ENCODE measurements around the gene PIK3C2G.

The PIK3C2G gene

DNA sequence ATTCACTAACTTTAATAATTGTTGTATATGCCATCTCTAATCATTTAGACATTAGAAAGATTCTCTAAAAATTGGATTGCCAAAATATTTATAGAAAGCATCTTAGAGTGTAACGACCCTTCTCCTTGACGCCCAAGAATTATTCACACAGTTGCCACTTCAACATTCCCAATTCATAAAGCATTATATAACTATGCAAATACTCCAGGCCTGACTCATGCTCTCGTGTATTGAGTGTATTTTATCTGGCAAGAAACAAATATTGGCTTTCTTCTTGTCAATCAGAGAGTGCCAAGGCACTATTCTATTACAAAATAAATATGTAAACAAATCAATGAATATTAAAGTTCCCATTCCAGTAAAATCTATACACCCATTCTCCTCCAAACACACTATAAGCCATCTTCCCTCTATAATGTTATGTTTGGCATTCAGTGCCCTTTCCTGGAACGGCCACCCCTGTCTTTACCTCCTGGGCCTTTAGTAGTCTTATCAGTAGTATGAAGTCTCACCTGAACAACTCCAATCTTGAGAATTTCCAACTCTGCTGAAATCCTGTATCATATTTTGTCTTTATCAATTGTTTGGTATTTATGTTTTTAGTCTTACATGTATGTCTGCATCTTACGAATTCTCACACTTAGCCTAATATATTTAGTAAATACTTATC, 182.6 kb downstream of the PIK3C2G start:
- Histone ChIP-seq H3K36me3 (no peaks in the 10 kb centered on the region), H3K27ac (no peak overlapping the region), H3K4me3 (ENCODE audit: low read depth in 1 of 2, low read length in 1 of 2) (no peak overlapping the region), H3K9me3 (no peaks in the 10 kb centered on the region), H3K27me3 (no peaks in the 10 kb centered on the region), H3K4me1 (ENCODE audit: control insufficient read depth in 1 of 2, insufficient read depth in 1 of 2, low read depth in 1 of 2, low read length in 1 of 2) (no peaks in the 10 kb centered on the region)
- TF ChIP-seq, protein P1, sequence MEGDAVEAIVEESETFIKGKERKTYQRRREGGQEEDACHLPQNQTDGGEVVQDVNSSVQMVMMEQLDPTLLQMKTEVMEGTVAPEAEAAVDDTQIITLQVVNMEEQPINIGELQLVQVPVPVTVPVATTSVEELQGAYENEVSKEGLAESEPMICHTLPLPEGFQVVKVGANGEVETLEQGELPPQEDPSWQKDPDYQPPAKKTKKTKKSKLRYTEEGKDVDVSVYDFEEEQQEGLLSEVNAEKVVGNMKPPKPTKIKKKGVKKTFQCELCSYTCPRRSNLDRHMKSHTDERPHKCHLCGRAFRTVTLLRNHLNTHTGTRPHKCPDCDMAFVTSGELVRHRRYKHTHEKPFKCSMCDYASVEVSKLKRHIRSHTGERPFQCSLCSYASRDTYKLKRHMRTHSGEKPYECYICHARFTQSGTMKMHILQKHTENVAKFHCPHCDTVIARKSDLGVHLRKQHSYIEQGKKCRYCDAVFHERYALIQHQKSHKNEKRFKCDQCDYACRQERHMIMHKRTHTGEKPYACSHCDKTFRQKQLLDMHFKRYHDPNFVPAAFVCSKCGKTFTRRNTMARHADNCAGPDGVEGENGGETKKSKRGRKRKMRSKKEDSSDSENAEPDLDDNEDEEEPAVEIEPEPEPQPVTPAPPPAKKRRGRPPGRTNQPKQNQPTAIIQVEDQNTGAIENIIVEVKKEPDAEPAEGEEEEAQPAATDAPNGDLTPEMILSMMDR (IDR thresholded peaks at IDR 0.05), result no peak

DNA sequence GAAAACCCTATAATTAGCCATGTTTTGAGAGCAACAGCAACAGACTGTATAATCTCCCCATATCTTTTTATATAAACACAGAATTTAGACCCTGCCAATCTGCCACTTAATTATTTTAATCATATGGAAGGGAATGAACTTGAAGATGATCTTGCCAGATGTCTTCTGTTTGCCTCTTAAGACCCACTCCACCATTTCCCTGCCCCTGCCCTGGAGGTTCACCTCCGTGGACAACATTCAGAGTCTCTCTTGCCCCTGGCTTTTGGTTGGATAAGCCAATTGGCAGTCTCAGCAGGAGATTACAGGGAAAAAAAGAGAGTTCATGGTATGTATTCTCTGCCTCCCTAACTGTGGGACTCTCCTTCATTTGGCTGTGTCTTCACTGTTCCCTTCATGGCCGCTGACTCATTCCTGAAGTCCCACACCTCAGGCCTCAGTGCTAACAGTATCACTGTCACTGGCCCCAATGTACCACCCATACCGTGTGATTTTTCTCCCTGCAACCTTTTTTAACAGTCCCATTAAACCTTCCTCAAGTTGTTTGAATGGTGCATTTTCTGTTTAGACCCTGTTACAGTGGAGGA, 184.8 kb downstream of the PIK3C2G start:
- TF ChIP-seq, protein P1 (IDR thresholded peaks at IDR 0.05), result no peak
- no peak overlapping the region for H3K27ac ChIP-seq
- H3K36me3 ChIP-seq, result no peaks in the 10 kb centered on the region
- H3K4me1 ChIP-seq (ENCODE audit: control insufficient read depth in 1 of 2, insufficient read depth in 1 of 2, low read depth in 1 of 2, low read length in 1 of 2), result no peaks in the 10 kb centered on the region
- H3K4me3 ChIP-seq (ENCODE audit: low read depth in 1 of 2, low read length in 1 of 2), result no peak overlapping the region
- no peaks in the 10 kb centered on the region for H3K9me3 ChIP-seq
- H3K27me3 ChIP-seq, result no peaks in the 10 kb centered on the region

DNA sequence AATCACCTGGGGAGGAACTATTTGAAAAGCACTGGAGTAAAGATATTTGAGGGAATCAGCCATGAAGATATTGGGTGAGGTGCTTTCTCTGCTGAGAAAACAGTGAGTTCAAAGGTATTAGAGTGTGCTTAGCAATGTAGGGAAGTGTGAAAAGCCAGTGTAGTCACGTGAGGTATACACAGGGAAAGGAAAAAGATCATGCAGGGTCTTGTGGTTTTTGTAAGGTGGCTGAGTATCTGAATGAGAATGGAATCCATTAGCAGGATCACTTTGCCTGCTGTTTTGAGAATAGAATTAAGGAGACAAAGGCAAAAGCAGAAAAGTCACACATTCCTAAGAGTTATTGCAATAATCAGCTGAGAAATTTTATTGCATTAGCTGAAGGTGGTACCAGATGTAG, 193.0 kb downstream of the PIK3C2G start:
- Histone ChIP-seq H3K27ac (no peak overlapping the region), H3K9me3 (no peaks in the 10 kb centered on the region), H3K27me3 (no peaks in the 10 kb centered on the region), H3K4me1 (ENCODE audit: control insufficient read depth in 1 of 2, insufficient read depth in 1 of 2, low read depth in 1 of 2, low read length in 1 of 2) (no peaks in the 10 kb centered on the region), H3K36me3 (no peaks in the 10 kb centered on the region), H3K4me3 (ENCODE audit: low read depth in 1 of 2, low read length in 1 of 2) (no peak overlapping the region)
- TF ChIP-seq, protein P1 (IDR thresholded peaks at IDR 0.05), result no peak

DNA sequence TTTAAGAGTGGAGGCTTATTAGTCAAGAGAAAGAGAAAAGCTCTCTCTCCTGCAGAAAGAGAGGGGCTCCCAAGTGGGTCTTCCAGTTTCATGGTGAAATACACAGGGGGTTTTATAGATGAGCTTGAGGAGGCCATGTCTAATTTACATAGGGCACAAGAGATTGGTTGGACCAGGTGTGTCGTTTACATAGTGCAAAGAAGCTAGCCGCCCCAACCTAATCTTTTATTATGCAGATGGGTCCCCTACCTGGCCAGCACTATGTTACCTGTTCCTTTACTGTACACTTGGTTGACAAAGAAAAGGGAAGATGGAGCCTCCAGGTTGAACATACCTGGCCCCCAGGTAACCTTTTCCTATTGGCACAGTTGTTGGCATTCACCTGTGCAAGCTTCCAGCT, 195.0 kb downstream of the PIK3C2G start:
- H3K27me3 ChIP-seq, result no peaks in the 10 kb centered on the region
- H3K4me1 ChIP-seq (ENCODE audit: control insufficient read depth in 1 of 2, insufficient read depth in 1 of 2, low read depth in 1 of 2, low read length in 1 of 2), result no peaks in the 10 kb centered on the region
- no peaks in the 10 kb centered on the region for H3K9me3 ChIP-seq
- no peak overlapping the region for H3K4me3 ChIP-seq (ENCODE audit: low read depth in 1 of 2, low read length in 1 of 2)
- TF ChIP-seq, protein P1 (IDR thresholded peaks at IDR 0.05), result no peak
- H3K27ac ChIP-seq, result no peak overlapping the region
- H3K36me3 ChIP-seq, result no peaks in the 10 kb centered on the region

DNA sequence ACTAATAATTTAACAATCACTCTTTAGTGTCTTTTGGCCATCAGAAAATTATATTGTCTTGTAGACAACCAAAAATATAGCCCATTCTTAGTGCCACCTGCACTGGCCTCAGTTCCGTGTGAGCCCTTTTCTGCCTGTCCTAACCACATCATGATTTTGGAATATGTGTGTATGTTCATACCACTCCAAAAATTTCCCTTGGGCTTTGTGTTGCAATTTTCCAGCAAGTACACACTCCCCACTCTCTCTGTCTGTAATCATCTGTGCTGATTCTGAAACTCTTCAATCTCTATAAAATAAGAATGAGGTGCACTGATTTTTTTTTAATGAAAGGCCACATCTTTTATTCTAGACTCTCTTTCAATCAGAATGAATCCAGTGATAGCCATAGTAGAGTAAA, 196.0 kb downstream of the PIK3C2G start:
- no peaks in the 10 kb centered on the region for H3K36me3 ChIP-seq
- H3K4me3 ChIP-seq (ENCODE audit: low read depth in 1 of 2, low read length in 1 of 2), result no peak overlapping the region
- TF ChIP-seq, protein P1 (IDR thresholded peaks at IDR 0.05), result no peak
- no peaks in the 10 kb centered on the region for H3K27me3 ChIP-seq
- no peaks in the 10 kb centered on the region for H3K4me1 ChIP-seq (ENCODE audit: control insufficient read depth in 1 of 2, insufficient read depth in 1 of 2, low read depth in 1 of 2, low read length in 1 of 2)
- no peak overlapping the region for H3K27ac ChIP-seq
- H3K9me3 ChIP-seq, result no peaks in the 10 kb centered on the region
